OCI-LY1 (cell line): Measurements from ENCODE around the gene CEP83.
A peak's percentile ranks its signal among the peaks of the same experiment; 100 is the strongest.

Experiments
- H2AFZ ChIP-seq: fragments of 200-600 bp; sonication (generic), shearing (Covaris generic); 2 replicates; pipeline ENCODE4 v1.6.0; 2014; ENCODE audit warnings: antibody characterized with exemption, mild to moderate bottlenecking, low read length
- H3F3A ChIP-seq: fragments of 200-600 bp; sonication (generic), shearing (Covaris generic); 2 replicates; pipeline ENCODE4 v1.6.0; 2014; ENCODE audit warnings: mild to moderate bottlenecking, antibody characterized with exemption, low read length, moderate library complexity; ENCODE audit not compliant: insufficient read depth
- H3K27ac ChIP-seq: fragments of 200-600 bp; sonication (generic); 2 replicates; pipeline ENCODE4 v1.5.1; 2014; ENCODE audit warnings: low read length, mixed run types, mild to moderate bottlenecking, low read depth; ENCODE audit not compliant: poor library complexity, severe bottlenecking
- H3K27me3 ChIP-seq: fragments of 200-600 bp; sonication (generic); 2 replicates; pipeline ENCODE4 v1.6.0; 2014; ENCODE audit warnings: antibody characterized with exemption, mild to moderate bottlenecking, low read length, moderate library complexity; ENCODE audit not compliant: insufficient read depth
- H3K36me3 ChIP-seq: fragments of 200-600 bp; sonication (generic); 2 replicates; pipeline ENCODE4 v1.6.1; 2014; ENCODE audit warnings: mild to moderate bottlenecking, antibody characterized with exemption, low read length, moderate library complexity, mixed read lengths; ENCODE audit not compliant: insufficient read depth
- H3K4me1 ChIP-seq: fragments of 200-600 bp; sonication (generic); 2 replicates; pipeline ENCODE4 v1.5.1; 2014; ENCODE audit warnings: mild to moderate bottlenecking, low read length, moderate library complexity; ENCODE audit not compliant: insufficient read depth, severe bottlenecking
- H3K4me2 ChIP-seq: fragments of 200-600 bp; sonication (generic), shearing (Covaris generic); 2 replicates; pipeline ENCODE4 v1.6.1; 2014; ENCODE audit warnings: low read length
- H3K4me3 ChIP-seq: fragments of 200-600 bp; sonication (generic); 2 replicates; pipeline ENCODE4 v1.5.1; 2014; ENCODE audit warnings: low read length, low read depth, mild to moderate bottlenecking, mixed read lengths; ENCODE audit not compliant: poor library complexity, severe bottlenecking
- H3K79me2 ChIP-seq: fragments of 200-600 bp; shearing (Covaris generic); 2 replicates; pipeline ENCODE4 v1.6.1; 2016; ENCODE audit warnings: mixed run types, low read length, mixed read lengths; ENCODE audit not compliant: insufficient read depth
- H3K9ac ChIP-seq: fragments of 200-600 bp; sonication (generic), shearing (Covaris generic); 2 replicates; pipeline ENCODE4 v1.6.1; 2014; ENCODE audit warnings: mild to moderate bottlenecking, low read length, mixed read lengths
- H3K9me2 ChIP-seq: fragments of 200-600 bp; sonication (generic), shearing (Covaris generic); 2 replicates; pipeline ENCODE4 v1.6.1; 2014; ENCODE audit warnings: low read depth, mild to moderate bottlenecking, low read length, mixed read lengths
- H3K9me3 ChIP-seq: fragments of 200-600 bp; shearing (Covaris generic); 2 replicates; pipeline ENCODE4 v1.6.1; 2014; ENCODE audit warnings: low read length, mixed read lengths
- H4K20me1 ChIP-seq: fragments of 200-600 bp; sonication (generic), shearing (Covaris generic); 2 replicates; pipeline ENCODE4 v1.6.0; 2016; ENCODE audit warnings: mild to moderate bottlenecking, low read length; ENCODE audit not compliant: insufficient read depth
- CTCF ChIP-seq: fragments of 200-600 bp; sonication (generic), shearing (Covaris generic); IDR thresholded peaks from 2 replicates; pipeline ENCODE4 v1.5.1; 2017; ENCODE audit warnings: mild to moderate bottlenecking, antibody characterized with exemption, low read length, moderate library complexity, mixed read lengths
- EZH2 ChIP-seq: fragments of 200-600 bp; sonication (generic), shearing (Covaris generic); IDR thresholded peaks from 2 replicates; pipeline ENCODE4 v1.8.0; 2017; ENCODE audit warnings: borderline replicate concordance, mixed run types, mild to moderate bottlenecking, antibody characterized with exemption, low read length, moderate library complexity, mixed read lengths

The CEP83 gene

GRCh38 chr12:94459728-94460615 is at the start of gene CEP83:
Gene CEP83, minus strand, starts transcription at chr12:94459867. Its CDS starts 47,377 bp downstream, at chr12:94412490.
- no peaks in the 10 kb centered on the region for H4K20me1 ChIP-seq
- H3K36me3 ChIP-seq: peaks cover 6% of the 10 kb centered on the region
- peak within 1 kb of the TSS; percentile 93 for H3K4me2 ChIP-seq
- H3K27me3 ChIP-seq: no peaks in the 10 kb centered on the region
- TF ChIP-seq EZH2 (no peak), CTCF (no peak)
- H3K4me3 ChIP-seq: peak within 1 kb of the TSS; percentile 89
- no peaks in the 10 kb centered on the region for H3F3A ChIP-seq
- H3K27ac ChIP-seq: no peak within 1 kb of the TSS
- H3K9me2 ChIP-seq: no peaks in the 10 kb centered on the region
- H3K4me1 ChIP-seq: peaks cover 26% of the 10 kb centered on the region
- no peaks in the 10 kb centered on the region for H3K9me3 ChIP-seq
- peaks cover 6% of the 10 kb centered on the region; the same call in 1 of the 2 replicates for H3K79me2 ChIP-seq
- H2AFZ ChIP-seq: peak within 1 kb of the TSS; percentile 26; the same call in 1 of the 2 replicates
- peak within 1 kb of the TSS; percentile 85 for H3K9ac ChIP-seq

- no peak overlapping the region for H2AFZ ChIP-seq
- H3K9me2 ChIP-seq: no peaks in the 10 kb centered on the region
- no peaks in the 10 kb centered on the region for H3K79me2 ChIP-seq
- no peak overlapping the region for H3K9ac ChIP-seq
- no peak overlapping the region for H3K4me3 ChIP-seq
- H3K4me1 ChIP-seq: no peaks in the 10 kb centered on the region
- H3K27me3 ChIP-seq: no peaks in the 10 kb centered on the region
- H3K9me3 ChIP-seq: no peaks in the 10 kb centered on the region
- H3K36me3 ChIP-seq: no peaks in the 10 kb centered on the region
- no peaks in the 10 kb centered on the region for H3F3A ChIP-seq
- no peak overlapping the region for H3K27ac ChIP-seq
- TF ChIP-seq CTCF: no peak
- TF ChIP-seq EZH2: no peak
- no peak overlapping the region for H3K4me2 ChIP-seq
- H4K20me1 ChIP-seq: no peaks in the 10 kb centered on the region
These were observed 49.6 kb upstream of the CEP83 start for GRCh38 chr12:94509317-94509716.

GRCh38 chr12:94507455-94507854 is 47.8 kb upstream of the CEP83 start:
- Histone ChIP-seq H3K9me2 (no peaks in the 10 kb centered on the region), H3K9me3 (no peaks in the 10 kb centered on the region), H3K9ac (no peak overlapping the region)

More at GRCh38 chr12:94507455-94507854, 47.8 kb upstream of the CEP83 start:
- no peak overlapping the region for H3K4me2 ChIP-seq
- no peak overlapping the region for H3K4me3 ChIP-seq
- H2AFZ ChIP-seq: no peak overlapping the region
- H3K4me1 ChIP-seq: no peaks in the 10 kb centered on the region
- no peaks in the 10 kb centered on the region for H3K79me2 ChIP-seq
- no peaks in the 10 kb centered on the region for H4K20me1 ChIP-seq
- TF ChIP-seq EZH2 (no peak), CTCF (no peak)
- no peaks in the 10 kb centered on the region for H3K27me3 ChIP-seq
- no peaks in the 10 kb centered on the region for H3F3A ChIP-seq
- H3K36me3 ChIP-seq: no peaks in the 10 kb centered on the region
- no peak overlapping the region for H3K27ac ChIP-seq
